RWPE2 (cell line): ENCODE results near the gene HIF1A.
A peak's percentile ranks its signal among the peaks of the same experiment; 100 is the strongest.
"Not testable (repeated sequence)": the region's sequence is repeated elsewhere in the genome, so short reads cannot be mapped to it uniquely, and the experiment has no call there.

ENCODE experiments used
- ATAC-seq: fragments of 200-7000 bp; cut with Tn5 transposase; 3 replicates; pipeline ENCODE4 v1.9.1; 2021; ENCODE audit warnings: low read depth
- DNase-seq: peaks from one replicate; pipeline ENCODE4 v3.0.0-alpha.2; 2020; ENCODE audit warnings: low spot score
- H3K27ac ChIP-seq: fragments of 450-650 bp; 2 replicates; pipeline ENCODE4 v1.5.1; 2017; ENCODE audit warnings: mild to moderate bottlenecking; ENCODE audit not compliant: poor library complexity, severe bottlenecking
- H3K27me3 ChIP-seq: fragments of 250-450 bp; sonication (Bioruptor Pico); 2 replicates; pipeline ENCODE4 v1.5.1; 2021; ENCODE audit warnings: mild to moderate bottlenecking, moderate library complexity; ENCODE audit not compliant: insufficient read depth, poor library complexity, severe bottlenecking
- H3K36me3 ChIP-seq: fragments of 250-450 bp; sonication (Bioruptor Pico); 2 replicates; pipeline ENCODE4 v1.5.1; 2020; ENCODE audit warnings: low read depth, mild to moderate bottlenecking, moderate library complexity
- H3K4me1 ChIP-seq: fragments of 250-450 bp; sonication (Bioruptor Pico); 2 replicates; pipeline ENCODE4 v1.5.1; 2021; ENCODE audit warnings: mild to moderate bottlenecking, moderate library complexity; ENCODE audit not compliant: insufficient read depth, poor library complexity, severe bottlenecking
- H3K4me3 ChIP-seq: fragments of 250-450 bp; sonication (Bioruptor Pico); 2 replicates; pipeline ENCODE4 v1.5.1; 2021; ENCODE audit warnings: mild to moderate bottlenecking, moderate library complexity; ENCODE audit not compliant: severe bottlenecking
- H3K9me3 ChIP-seq: fragments of 250-450 bp; sonication (Bioruptor Pico); 2 replicates; pipeline ENCODE4 v1.5.1; 2021; ENCODE audit warnings: mild to moderate bottlenecking, moderate library complexity; ENCODE audit not compliant: severe bottlenecking
- CTCF ChIP-seq: fragments of 450-650 bp; IDR thresholded peaks from one replicate; pipeline ENCODE4 v1.5.1; 2017; ENCODE audit warnings: mild to moderate bottlenecking, moderate library complexity; ENCODE audit not compliant: poor library complexity, severe bottlenecking

HIF1A gene

GRCh38 chr14:61751475-61751989 lies 56.2 kb downstream of the HIF1A start:
- H3K4me3 ChIP-seq, result peak overlapping the region; percentile 28
- DNase-seq (no peak), ATAC-seq (no peak)
- peaks cover 43% of the 10 kb centered on the region for H3K36me3 ChIP-seq
- no peaks in the 10 kb centered on the region for H3K27me3 ChIP-seq
- no peak for TF ChIP-seq CTCF
- no peaks in the 10 kb centered on the region for H3K9me3 ChIP-seq
- H3K4me1 ChIP-seq, result peaks cover 63% of the 10 kb centered on the region
- peak overlapping the region; percentile 94 for H3K27ac ChIP-seq

- Histone ChIP-seq H3K27me3 (no peaks in the 10 kb centered on the region), H3K4me3 (no peak overlapping the region), H3K27ac (peak overlapping the region; percentile 94), H3K9me3 (no peaks in the 10 kb centered on the region), H3K4me1 (peaks cover 52% of the 10 kb centered on the region), H3K36me3 (peaks cover 33% of the 10 kb centered on the region)
- DNase-seq (no peak), ATAC-seq (peak; percentile 3; the same call in 1 of the 3 replicates)
- no peak for TF ChIP-seq CTCF
Observed at GRCh38 chr14:61752626-61753025, 57.3 kb downstream of the HIF1A start.

GRCh38 chr14:61753631-61754030 lies 58.3 kb downstream of the HIF1A start:
- no peak for ATAC-seq
- H3K27me3 ChIP-seq, result no peaks in the 10 kb centered on the region
- DNase-seq, result no peak
- H3K4me3 ChIP-seq, result no peak overlapping the region
- H3K4me1 ChIP-seq, result peaks cover 42% of the 10 kb centered on the region
- peaks cover 22% of the 10 kb centered on the region for H3K36me3 ChIP-seq
- peak overlapping the region; percentile 94 for H3K27ac ChIP-seq
- no peak for TF ChIP-seq CTCF
- H3K9me3 ChIP-seq, result no peaks in the 10 kb centered on the region

- H3K36me3 ChIP-seq, result peaks cover 12% of the 10 kb centered on the region
- H3K4me3 ChIP-seq, result no peak overlapping the region
- peak overlapping the region; percentile 94 for H3K27ac ChIP-seq
- TF ChIP-seq CTCF, result no peak
- H3K9me3 ChIP-seq, result no peaks in the 10 kb centered on the region
- DNase-seq, result no peak
- peak; percentile 22; the same call in 2 of the 3 replicates for ATAC-seq
- H3K27me3 ChIP-seq, result no peaks in the 10 kb centered on the region
- H3K4me1 ChIP-seq, result peaks cover 36% of the 10 kb centered on the region
Observed at GRCh38 chr14:61754627-61755381, 59.5 kb downstream of the HIF1A start.

- peaks cover 31% of the 10 kb centered on the region for H3K4me1 ChIP-seq
- H3K9me3 ChIP-seq, H3K4me3 ChIP-seq, ATAC-seq, H3K36me3 ChIP-seq, DNase-seq, H3K27me3 ChIP-seq: not testable (repeated sequence)
- peak overlapping the region; percentile 94 for H3K27ac ChIP-seq
Observed at GRCh38 chr14:61755382-61755742, 60.0 kb downstream of the HIF1A start.
